Measurements from ENCODE around the gene ZNF511.

DNA sequence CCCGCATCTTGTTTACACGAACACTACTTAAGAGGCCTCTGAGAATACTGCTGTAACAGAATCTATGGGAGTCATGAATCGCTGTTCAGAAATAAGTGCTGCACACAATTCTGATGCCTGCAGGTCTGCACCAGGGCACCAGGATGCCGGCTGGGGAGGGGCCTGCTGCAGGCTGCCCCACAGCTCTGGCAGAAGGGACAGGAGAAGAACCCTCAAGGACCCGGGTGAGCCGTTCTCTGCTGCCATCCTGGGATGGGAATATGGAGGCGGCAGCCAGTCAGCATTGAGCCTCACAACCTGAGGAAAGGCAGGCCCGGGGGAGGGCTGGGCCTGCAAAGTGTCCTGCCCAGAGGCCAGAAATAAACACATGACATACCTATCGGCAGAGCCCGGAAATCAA lies 11.2 kb upstream of the ZNF511 start:
- TF ChIP-seq, protein P1, sequence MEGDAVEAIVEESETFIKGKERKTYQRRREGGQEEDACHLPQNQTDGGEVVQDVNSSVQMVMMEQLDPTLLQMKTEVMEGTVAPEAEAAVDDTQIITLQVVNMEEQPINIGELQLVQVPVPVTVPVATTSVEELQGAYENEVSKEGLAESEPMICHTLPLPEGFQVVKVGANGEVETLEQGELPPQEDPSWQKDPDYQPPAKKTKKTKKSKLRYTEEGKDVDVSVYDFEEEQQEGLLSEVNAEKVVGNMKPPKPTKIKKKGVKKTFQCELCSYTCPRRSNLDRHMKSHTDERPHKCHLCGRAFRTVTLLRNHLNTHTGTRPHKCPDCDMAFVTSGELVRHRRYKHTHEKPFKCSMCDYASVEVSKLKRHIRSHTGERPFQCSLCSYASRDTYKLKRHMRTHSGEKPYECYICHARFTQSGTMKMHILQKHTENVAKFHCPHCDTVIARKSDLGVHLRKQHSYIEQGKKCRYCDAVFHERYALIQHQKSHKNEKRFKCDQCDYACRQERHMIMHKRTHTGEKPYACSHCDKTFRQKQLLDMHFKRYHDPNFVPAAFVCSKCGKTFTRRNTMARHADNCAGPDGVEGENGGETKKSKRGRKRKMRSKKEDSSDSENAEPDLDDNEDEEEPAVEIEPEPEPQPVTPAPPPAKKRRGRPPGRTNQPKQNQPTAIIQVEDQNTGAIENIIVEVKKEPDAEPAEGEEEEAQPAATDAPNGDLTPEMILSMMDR (conservative IDR thresholded peaks at IDR 0.05; ENCODE audit: low read depth, low read length), result no peak
- TF ChIP-seq EZH2phosphoT487 (IDR thresholded peaks at IDR 0.05; ENCODE audit: borderline replicate concordance, low read length), result no peak

All from PC-3 (cell line).